Measurements from ENCODE around the gene VPS37B. TPM values are rescaled to one million over a fixed set of nuclear protein-coding genes. Genes with fewer than 3 reads are reported as not detected.

VPS37B gene
- total and polyA plus RNA-seq, 8 donors: 13.4 to 105 (median 47.8) TPM

DNA sequence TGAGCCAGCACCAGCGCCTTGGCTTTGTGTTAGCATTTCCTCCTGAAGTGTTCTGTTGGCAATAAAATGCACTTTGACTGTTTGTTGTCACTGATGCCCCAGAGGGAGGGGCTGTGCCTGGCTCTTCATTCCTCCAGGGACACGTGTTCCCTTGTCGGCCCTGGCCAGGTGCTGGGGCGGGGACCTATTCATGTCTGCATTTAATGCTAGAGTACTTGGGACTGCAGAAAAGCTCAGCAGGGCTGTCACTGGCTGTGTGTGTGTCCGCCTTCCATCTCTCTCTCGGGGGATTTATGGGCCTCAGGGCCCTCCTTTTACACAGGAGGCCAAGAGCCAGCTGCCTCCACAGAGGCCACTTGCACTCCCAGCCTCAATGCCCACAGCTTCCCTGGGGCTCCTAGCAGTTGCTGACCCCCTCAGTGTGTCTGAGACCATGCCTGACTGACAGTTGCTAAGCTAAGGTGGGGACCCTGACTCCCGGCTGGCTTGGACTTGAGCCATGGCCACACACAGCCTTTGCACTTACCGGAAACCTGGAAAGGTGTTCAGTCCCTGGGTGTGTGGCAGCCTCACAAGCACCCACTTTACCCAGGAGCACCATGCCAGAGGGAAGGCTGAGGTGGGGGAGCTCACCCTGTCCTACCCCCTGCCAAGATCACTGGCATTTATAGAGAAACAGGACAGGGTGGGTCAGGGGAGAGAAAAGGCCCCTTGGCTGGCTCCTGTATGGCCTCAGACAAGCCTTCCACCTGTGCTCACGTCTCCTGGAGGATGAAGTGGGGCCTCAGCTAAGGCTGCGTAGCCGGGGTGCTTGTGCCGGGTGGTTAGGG, 32.8 kb downstream of the VPS37B start:
- intact Hi-C loops (cut with DNase I; ENCODE audit: low total_unique reads): no loop called here
- H3K9me3 ChIP-seq: no peaks in the 10 kb centered on the region
- peak in 1 of 3 donors; percentile 55 for TF ChIP-seq POLR2AphosphoS5 (IDR thresholded peaks at IDR 0.05)
- TF ChIP-seq, protein P1, sequence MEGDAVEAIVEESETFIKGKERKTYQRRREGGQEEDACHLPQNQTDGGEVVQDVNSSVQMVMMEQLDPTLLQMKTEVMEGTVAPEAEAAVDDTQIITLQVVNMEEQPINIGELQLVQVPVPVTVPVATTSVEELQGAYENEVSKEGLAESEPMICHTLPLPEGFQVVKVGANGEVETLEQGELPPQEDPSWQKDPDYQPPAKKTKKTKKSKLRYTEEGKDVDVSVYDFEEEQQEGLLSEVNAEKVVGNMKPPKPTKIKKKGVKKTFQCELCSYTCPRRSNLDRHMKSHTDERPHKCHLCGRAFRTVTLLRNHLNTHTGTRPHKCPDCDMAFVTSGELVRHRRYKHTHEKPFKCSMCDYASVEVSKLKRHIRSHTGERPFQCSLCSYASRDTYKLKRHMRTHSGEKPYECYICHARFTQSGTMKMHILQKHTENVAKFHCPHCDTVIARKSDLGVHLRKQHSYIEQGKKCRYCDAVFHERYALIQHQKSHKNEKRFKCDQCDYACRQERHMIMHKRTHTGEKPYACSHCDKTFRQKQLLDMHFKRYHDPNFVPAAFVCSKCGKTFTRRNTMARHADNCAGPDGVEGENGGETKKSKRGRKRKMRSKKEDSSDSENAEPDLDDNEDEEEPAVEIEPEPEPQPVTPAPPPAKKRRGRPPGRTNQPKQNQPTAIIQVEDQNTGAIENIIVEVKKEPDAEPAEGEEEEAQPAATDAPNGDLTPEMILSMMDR (IDR thresholded peaks at IDR 0.05): no peak
- peak; percentile 68 to 77 for DNase-seq
- H3K27me3 ChIP-seq: no peaks in the 10 kb centered on the region
- H3K4me3 ChIP-seq: no peak overlapping the region
- peak overlapping the region; percentile 62 to 80 (median 65) for H3K27ac ChIP-seq
- peaks cover 51 to 86% (median 77%) of the 10 kb centered on the region in 4 donors for H3K36me3 ChIP-seq
- peaks cover 29 to 85% (median 75%) of the 10 kb centered on the region in 4 donors for H3K4me1 ChIP-seq
- 34 to 66% (median 41%) methylated on average over 11 to 12 of the region's 12 CpGs for WGBS, 5 donors

- DNase-seq: no peak
- peaks cover 44 to 84% (median 77%) of the 10 kb centered on the region in 4 donors for H3K36me3 ChIP-seq
- WGBS, 5 donors: 54 to 63% (median 58%) methylated on average over 18 to 20 of the region's 20 CpGs
- H3K27me3 ChIP-seq: no peaks in the 10 kb centered on the region
- intact Hi-C loops (cut with DNase I; ENCODE audit: low total_unique reads): no loop called here
- H3K27ac ChIP-seq: peak overlapping the region; percentile 41 to 72 (median 61)
- H3K4me1 ChIP-seq: peaks cover 20 to 80% (median 72%) of the 10 kb centered on the region in 4 donors
- TF ChIP-seq, protein P1 (IDR thresholded peaks at IDR 0.05): no peak
- TF ChIP-seq POLR2AphosphoS5 (IDR thresholded peaks at IDR 0.05) (no peak), POLR2A (IDR thresholded peaks at IDR 0.05) (no peak), EP300 (IDR thresholded peaks at IDR 0.05) (no peak)
- no peaks in the 10 kb centered on the region for H3K9me3 ChIP-seq
- H3K4me3 ChIP-seq: no peak overlapping the region
Measured at GRCh38 chr12:122862110-122862634, 33.8 kb downstream of the VPS37B start.

GRCh38 chr12:122861587-122861970, 34.3 kb downstream of the VPS37B start:
- H3K9me3 ChIP-seq: no peaks in the 10 kb centered on the region
- DNase-seq: no peak
- peak overlapping the region; percentile 13 to 72 (median 61) for H3K27ac ChIP-seq
- WGBS, 5 donors: 61 to 78% (median 66%) methylated on average over 3 to 5 of the region's 5 CpGs
- H3K27me3 ChIP-seq: no peaks in the 10 kb centered on the region
- H3K4me3 ChIP-seq: no peak overlapping the region
- TF ChIP-seq, protein P1 (IDR thresholded peaks at IDR 0.05): no peak
- TF ChIP-seq POLR2AphosphoS5 (IDR thresholded peaks at IDR 0.05) (no peak), EP300 (IDR thresholded peaks at IDR 0.05) (no peak), POLR2A (IDR thresholded peaks at IDR 0.05) (no peak)
- intact Hi-C loops (cut with DNase I; ENCODE audit: low total_unique reads): no loop called here
- H3K36me3 ChIP-seq: peaks cover 44 to 84% (median 77%) of the 10 kb centered on the region in 4 donors
- peaks cover 16 to 79% (median 66%) of the 10 kb centered on the region in 4 donors for H3K4me1 ChIP-seq

DNA sequence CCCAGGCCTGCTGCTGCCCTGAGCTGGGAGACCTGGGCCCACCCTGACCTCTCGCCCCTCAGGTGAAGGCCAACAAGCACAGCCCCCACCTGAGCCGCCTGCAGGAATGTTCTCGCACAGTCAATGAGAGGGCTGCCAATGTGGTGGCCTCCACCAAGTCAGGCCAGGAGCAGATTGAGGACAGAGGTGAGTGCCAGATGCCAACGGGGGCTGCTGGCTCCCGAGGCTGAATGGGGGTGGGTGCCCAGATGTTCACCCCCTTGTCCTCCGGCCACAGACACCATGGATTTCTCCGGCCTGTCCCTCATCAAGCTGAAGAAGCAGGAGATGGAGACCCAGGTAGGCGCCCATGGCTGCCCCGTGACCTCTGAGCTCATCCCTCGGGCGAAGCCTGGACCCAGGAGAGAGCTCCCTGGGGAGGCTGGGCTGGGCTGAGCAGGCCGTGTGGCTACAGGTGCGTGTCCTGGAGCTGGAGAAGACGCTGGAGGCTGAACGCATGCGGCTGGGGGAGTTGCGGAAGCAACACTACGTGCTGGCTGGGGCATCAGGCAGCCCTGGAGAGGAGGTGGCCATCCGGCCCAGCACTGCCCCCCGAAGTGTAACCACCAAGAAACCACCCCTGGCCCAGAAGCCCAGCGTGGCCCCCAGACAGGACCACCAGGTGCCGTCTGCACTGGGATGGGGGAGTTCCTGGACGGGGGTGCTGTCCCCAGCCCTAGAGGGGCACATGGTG, 34.9 kb downstream of the VPS37B start:
- DNase-seq: no peak
- Histone ChIP-seq H3K9me3 (no peaks in the 10 kb centered on the region), H3K27ac (peak overlapping the region; percentile 13 to 72 (median 61)), H3K4me3 (no peak overlapping the region), H3K4me1 (peaks cover 15 to 75% (median 61%) of the 10 kb centered on the region in 4 donors), H3K36me3 (peaks cover 47 to 84% (median 77%) of the 10 kb centered on the region in 4 donors), H3K27me3 (no peaks in the 10 kb centered on the region)
- TF ChIP-seq, protein P1 (IDR thresholded peaks at IDR 0.05): no peak
- TF ChIP-seq EP300 (IDR thresholded peaks at IDR 0.05): no peak
- no peak for TF ChIP-seq POLR2AphosphoS5 (IDR thresholded peaks at IDR 0.05)
- intact Hi-C loops (cut with DNase I; ENCODE audit: low total_unique reads): no loop called here
- WGBS, 5 donors: 75 to 85% (median 79%) methylated on average over 21 to 23 of the region's 23 CpGs

All from stomach (tissue), 9 donors.